NCI-H187 (cell line): ENCODE data around the gene CD99.
"Not testable (repeated sequence)": the region's sequence is repeated elsewhere in the genome, so short reads cannot be mapped to it uniquely, and the experiment has no call there.

Source experiments
- DNase-seq, 2 experiments: peaks; one replicate each; lab custom pipeline; 2025; lab: John Stamatoyannopoulos, UW

Gene CD99

DNA sequence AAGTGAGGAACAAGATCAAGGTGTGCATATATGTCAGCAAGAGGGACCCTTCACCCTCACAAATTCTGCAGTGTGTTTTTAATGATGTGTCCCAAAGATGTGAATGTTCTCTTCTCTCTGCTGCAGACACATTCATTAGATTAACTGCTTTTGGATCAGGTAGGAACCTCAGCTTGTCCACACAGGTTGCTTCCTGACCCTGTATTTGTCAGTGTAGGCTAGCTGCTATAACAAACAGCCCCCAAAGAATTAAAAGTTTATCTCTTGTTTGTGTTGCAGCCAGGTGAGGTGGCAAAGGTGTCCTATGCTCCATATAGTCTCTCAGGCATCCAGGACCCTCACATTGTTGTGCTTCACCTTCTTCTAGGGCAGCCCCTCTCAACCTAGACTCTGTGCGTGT, 78.5 kb downstream of the CD99 start:
- DNase-seq = no peak

GRCh38 chrX:2773166-2774055, 82.3 kb downstream of the CD99 start:
- DNase-seq = not testable (repeated sequence)

GRCh38 chrX:2774057-2774456, 83.0 kb downstream of the CD99 start:
- DNase-seq = no peak

DNA sequence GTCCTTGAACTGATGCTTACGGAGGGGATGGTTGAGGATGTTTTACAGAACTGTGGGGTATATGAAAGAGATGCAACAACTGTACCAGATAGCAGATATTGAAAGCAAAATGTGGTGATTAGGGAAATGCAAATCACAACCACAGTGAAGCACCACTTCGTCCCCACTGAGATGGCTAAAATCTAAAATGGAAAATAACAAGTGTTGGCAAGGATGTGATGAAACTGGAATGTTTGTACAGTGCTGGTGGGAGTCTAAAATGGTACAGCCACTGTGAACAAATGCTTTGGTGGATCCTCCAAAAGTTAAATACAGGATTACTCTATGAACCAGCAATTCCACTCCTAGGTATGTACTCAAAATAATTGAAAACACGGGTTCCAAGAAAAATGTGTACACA, 83.7 kb downstream of the CD99 start:
- no peak for DNase-seq

- DNase-seq = not testable (repeated sequence)
Observed at GRCh38 chrX:2780472-2781225, 89.6 kb downstream of the CD99 start.

- DNase-seq = no peak
Observed at GRCh38 chrX:2781226-2781571, 90.1 kb downstream of the CD99 start.

- DNase-seq = no peak
Observed at GRCh38 chrX:2781698-2782097, 90.6 kb downstream of the CD99 start.

DNA sequence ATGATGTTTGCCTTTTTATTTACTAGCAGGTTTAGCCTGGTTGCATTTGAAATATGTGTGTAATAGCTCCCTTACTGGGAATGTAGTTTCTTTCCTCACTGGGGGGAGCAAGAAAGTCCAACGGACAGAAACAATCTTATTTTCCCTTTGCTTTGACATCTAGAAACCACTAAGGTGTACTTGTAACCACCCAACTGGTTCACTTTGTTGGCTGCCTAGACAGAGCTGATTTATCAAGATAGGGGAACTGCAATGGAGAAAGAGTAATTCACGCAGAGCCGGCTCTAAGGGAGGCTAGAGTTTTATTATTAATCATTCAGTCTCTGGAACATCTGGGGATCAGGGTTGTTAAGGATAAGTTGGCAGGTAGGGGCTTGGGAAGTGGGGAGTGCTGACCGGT, 91.1 kb downstream of the CD99 start:
- DNase-seq = no peak

DNA sequence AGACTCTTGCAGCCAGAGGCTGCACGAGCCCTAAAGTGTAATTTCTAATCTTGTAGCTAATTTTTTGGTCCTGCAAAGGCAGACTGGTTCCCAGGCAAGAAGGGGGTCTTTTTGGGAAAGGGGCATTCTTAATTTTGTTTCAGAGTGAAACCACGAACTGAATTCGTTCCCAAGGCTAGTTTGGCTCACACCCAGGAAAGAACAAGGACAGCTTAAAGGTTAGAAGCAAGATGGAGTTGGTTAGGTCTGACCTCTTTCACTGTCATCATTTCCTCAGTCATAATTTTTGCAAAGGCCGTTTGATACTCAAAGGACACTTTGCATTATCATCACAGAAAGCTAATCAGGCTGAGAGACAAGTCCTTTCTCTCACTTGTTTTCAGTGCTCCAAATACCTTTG, 91.7 kb downstream of the CD99 start:
- no peak for DNase-seq

GRCh38 chrX:2784026-2784425, 92.9 kb downstream of the CD99 start:
- no peak for DNase-seq

- no peak for DNase-seq
Observed at GRCh38 chrX:2785538-2785937, 94.4 kb downstream of the CD99 start.

GRCh38 chrX:2788980-2789379, 97.9 kb downstream of the CD99 start:
- DNase-seq = no peak

DNA sequence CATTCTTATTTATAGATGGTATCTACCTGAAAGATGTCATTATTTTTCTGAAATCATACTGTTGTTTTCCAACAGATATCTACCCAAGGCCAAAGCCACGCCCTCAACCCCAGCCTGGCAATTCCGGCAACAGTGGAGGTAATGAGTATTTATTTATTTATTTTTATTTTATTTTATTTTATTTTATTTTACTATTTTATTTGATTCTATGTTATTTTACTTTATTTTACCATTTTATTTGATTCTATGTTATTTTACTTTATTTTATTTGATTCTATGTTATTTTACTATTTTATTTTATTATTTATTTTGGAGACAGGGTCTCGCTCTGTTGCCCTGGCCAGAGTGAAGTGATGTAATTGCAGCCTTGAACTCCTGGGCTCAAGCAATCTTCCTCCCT, 98.5 kb downstream of the CD99 start:
- DNase-seq = no peak
